IPS DF 6.9 (cell line): ENCODE results near the gene LAMP5.

Source experiments
- DNase-seq: peaks from one replicate; pipeline ENCODE4 v3.0.0-alpha.2; 2013; ENCODE audit warnings: low read depth, low spot score
- H3K27ac ChIP-seq: one replicate; pipeline ENCODE4 v1.5.1; 2013; ENCODE audit warnings: low read length, control low read depth
- H3K27me3 ChIP-seq: 2 replicates; pipeline ENCODE4 v1.6.1; 2013; ENCODE audit warnings: mild to moderate bottlenecking, low read length; ENCODE audit not compliant: control insufficient read depth, insufficient read depth
- H3K36me3 ChIP-seq: 2 replicates; pipeline ENCODE4 v1.6.1; 2013; ENCODE audit warnings: low read length; ENCODE audit not compliant: control insufficient read depth, insufficient read depth
- H3K4me1 ChIP-seq: 2 replicates; pipeline ENCODE4 v1.6.1; 2013; ENCODE audit warnings: low read length; ENCODE audit not compliant: control insufficient read depth, insufficient read depth
- H3K4me3 ChIP-seq: 2 replicates; pipeline ENCODE4 v1.5.1; 2013; ENCODE audit warnings: mild to moderate bottlenecking, low read length
- H3K9me3 ChIP-seq: 2 replicates; pipeline ENCODE4 v1.6.1; 2013; ENCODE audit warnings: low read length, inconsistent platforms; ENCODE audit not compliant: control insufficient read depth, insufficient read depth
- WGBS: extraction: QIAGEN DNeasy Blood & Tissue Kit; methylation state at CpG from one replicate; pipeline ENCODE4 v1.1.7; 2013; ENCODE audit warnings: mixed read lengths, missing lambda C conversion rate; ENCODE audit not compliant: insufficient read length, insufficient coverage; 5-methylcytosine and 5-hydroxymethylcytosine counted together

Gene LAMP5

GRCh38 chr20:9566977-9567376, 52.6 kb downstream of the LAMP5 start:
- no peaks in the 10 kb centered on the region for H3K9me3 ChIP-seq
- no peak overlapping the region for H3K27ac ChIP-seq
- no peak for DNase-seq
- no peaks in the 10 kb centered on the region; the same call in 1 of the 2 replicates for H3K27me3 ChIP-seq
- WGBS: no CpG with 5 or more reads among the region's 1 CpG
- H3K36me3 ChIP-seq: no peaks in the 10 kb centered on the region
- no peak overlapping the region for H3K4me3 ChIP-seq
- H3K4me1 ChIP-seq: no peaks in the 10 kb centered on the region; the same call in 1 of the 2 replicates

DNA sequence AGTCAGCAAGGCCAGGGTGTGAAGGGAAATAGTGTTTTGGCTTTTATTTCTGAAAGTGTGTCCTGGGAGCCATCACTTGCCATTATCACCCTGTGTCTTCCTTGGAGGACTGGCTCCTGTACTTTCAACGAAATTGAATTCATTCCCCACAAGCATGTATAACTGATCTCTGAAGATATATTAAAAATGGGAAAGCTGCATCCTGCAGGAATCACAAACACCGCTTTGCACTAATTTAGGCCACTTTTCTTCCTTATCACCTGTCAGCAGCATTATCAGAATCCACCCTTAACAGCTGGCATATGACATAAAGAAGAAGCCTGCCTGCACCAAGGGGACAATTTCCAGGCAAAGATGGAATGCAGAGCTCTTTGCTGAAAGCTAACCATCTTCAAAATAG, 56.2 kb downstream of the LAMP5 start:
- no peaks in the 10 kb centered on the region for H3K36me3 ChIP-seq
- H3K27me3 ChIP-seq: peaks cover 9% of the 10 kb centered on the region
- no peaks in the 10 kb centered on the region for H3K9me3 ChIP-seq
- no peak for DNase-seq
- no CpG with 5 or more reads among the region's 2 CpGs for WGBS
- no peak overlapping the region for H3K27ac ChIP-seq
- peaks cover 8% of the 10 kb centered on the region for H3K4me1 ChIP-seq
- no peak overlapping the region for H3K4me3 ChIP-seq

GRCh38 chr20:9571783-9572182, 57.4 kb downstream of the LAMP5 start:
- no peak overlapping the region for H3K4me3 ChIP-seq
- H3K9me3 ChIP-seq: no peaks in the 10 kb centered on the region
- peaks cover 9% of the 10 kb centered on the region for H3K27me3 ChIP-seq
- peaks cover 11% of the 10 kb centered on the region for H3K4me1 ChIP-seq
- WGBS: no CpG with 5 or more reads among the region's 3 CpGs
- H3K27ac ChIP-seq: no peak overlapping the region
- no peaks in the 10 kb centered on the region for H3K36me3 ChIP-seq
- no peak for DNase-seq

GRCh38 chr20:9572670-9573069, 58.3 kb downstream of the LAMP5 start:
- Histone ChIP-seq H3K4me3 (no peak overlapping the region), H3K27me3 (peaks cover 9% of the 10 kb centered on the region), H3K9me3 (no peaks in the 10 kb centered on the region), H3K4me1 (peaks cover 11% of the 10 kb centered on the region), H3K27ac (no peak overlapping the region), H3K36me3 (no peaks in the 10 kb centered on the region)
- no CpG with 5 or more reads among the region's 2 CpGs for WGBS
- DNase-seq: peak; percentile 81

GRCh38 chr20:9573335-9574151, 59.2 kb downstream of the LAMP5 start:
- Histone ChIP-seq H3K27me3 (peaks cover 9% of the 10 kb centered on the region), H3K36me3 (no peaks in the 10 kb centered on the region), H3K4me3 (no peak overlapping the region), H3K27ac (no peak overlapping the region), H3K4me1 (peaks cover 11% of the 10 kb centered on the region), H3K9me3 (no peaks in the 10 kb centered on the region)
- no peak for DNase-seq
- WGBS: no CpG with 5 or more reads among the region's 13 CpGs

DNA sequence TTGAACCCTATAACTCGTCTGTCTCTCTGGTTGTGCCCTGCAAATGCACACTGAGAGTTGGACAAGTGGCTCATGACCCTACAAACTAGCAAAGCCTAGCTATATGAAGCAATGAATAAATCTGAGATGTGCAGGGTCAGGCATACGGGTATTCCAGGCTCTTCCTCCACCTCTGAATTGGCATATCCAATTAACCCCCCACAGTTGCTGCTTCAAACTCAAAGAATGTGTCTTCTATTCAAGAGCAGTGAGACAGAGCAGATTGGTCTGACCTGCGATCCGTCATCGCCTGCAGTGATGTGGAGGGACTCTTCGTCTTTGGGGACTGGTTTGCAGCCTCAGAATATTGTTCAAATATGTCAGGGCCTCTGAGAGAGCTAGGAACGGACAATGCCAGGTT, 59.8 kb downstream of the LAMP5 start:
- H3K9me3 ChIP-seq: no peaks in the 10 kb centered on the region
- DNase-seq: no peak
- WGBS: no CpG with 5 or more reads among the region's 7 CpGs
- H3K36me3 ChIP-seq: no peaks in the 10 kb centered on the region
- H3K27ac ChIP-seq: no peak overlapping the region
- H3K4me1 ChIP-seq: peaks cover 11% of the 10 kb centered on the region
- H3K27me3 ChIP-seq: peaks cover 9% of the 10 kb centered on the region
- no peak overlapping the region for H3K4me3 ChIP-seq

- DNase-seq: no peak
- Histone ChIP-seq H3K9me3 (no peaks in the 10 kb centered on the region), H3K27me3 (peaks cover 9% of the 10 kb centered on the region), H3K36me3 (no peaks in the 10 kb centered on the region), H3K4me1 (peaks cover 11% of the 10 kb centered on the region), H3K27ac (no peak overlapping the region), H3K4me3 (no peak overlapping the region)
- no CpG with 5 or more reads among the region's 3 CpGs for WGBS
Observed at GRCh38 chr20:9574776-9575175, 60.4 kb downstream of the LAMP5 start.

DNA sequence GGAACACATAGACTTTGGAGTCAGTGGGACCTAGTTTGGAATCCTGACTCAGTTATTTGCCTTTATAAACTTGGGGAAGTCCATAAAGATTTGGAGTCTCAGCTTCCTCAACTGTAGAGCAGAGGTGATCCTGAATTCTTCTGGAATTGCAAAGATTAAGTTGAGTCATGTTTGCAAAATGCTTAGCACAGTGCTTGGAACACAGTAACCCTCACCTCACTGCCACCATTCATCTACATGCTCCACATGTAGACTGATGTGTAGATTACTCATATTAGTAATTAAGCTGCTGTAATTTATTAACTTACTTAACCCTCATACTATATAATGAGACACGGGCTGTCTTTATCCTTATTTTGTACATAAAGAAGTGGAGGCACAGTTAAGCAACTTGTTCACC, 61.4 kb downstream of the LAMP5 start:
- Histone ChIP-seq H3K9me3 (no peaks in the 10 kb centered on the region), H3K4me1 (peaks cover 11% of the 10 kb centered on the region), H3K27me3 (peaks cover 9% of the 10 kb centered on the region), H3K4me3 (no peak overlapping the region), H3K36me3 (no peaks in the 10 kb centered on the region), H3K27ac (no peak overlapping the region)
- DNase-seq: no peak
- no CpG with 5 or more reads among the region's 1 CpG for WGBS

GRCh38 chr20:9576695-9577094, 62.3 kb downstream of the LAMP5 start:
- no peak overlapping the region for H3K27ac ChIP-seq
- H3K4me3 ChIP-seq: no peak overlapping the region
- no peaks in the 10 kb centered on the region for H3K9me3 ChIP-seq
- peaks cover 11% of the 10 kb centered on the region for H3K4me1 ChIP-seq
- H3K36me3 ChIP-seq: no peaks in the 10 kb centered on the region
- no CpG with 5 or more reads among the region's 4 CpGs for WGBS
- H3K27me3 ChIP-seq: peaks cover 9% of the 10 kb centered on the region
- DNase-seq: no peak

DNA sequence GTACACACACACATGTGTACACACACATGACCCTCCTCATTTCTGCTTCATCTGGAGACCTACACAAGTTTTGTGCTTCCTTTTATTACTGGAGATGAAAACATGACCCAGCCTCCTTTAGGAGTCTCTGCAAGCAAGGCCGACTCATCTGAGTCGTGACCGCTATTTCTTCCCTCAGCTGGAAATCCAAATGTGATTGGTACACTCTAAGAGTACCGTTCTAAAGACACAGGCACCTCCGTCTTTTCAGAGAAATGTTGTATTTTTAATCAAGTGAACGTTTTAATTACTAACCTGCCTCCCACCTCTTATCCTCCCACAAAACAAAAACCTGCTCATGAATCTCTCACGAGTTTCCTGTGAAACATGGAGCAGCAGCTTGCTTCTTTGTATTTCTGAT, 63.0 kb downstream of the LAMP5 start:
- DNase-seq: no peak
- peaks cover 9% of the 10 kb centered on the region for H3K27me3 ChIP-seq
- H3K36me3 ChIP-seq: no peaks in the 10 kb centered on the region
- no CpG with 5 or more reads among the region's 7 CpGs for WGBS
- H3K4me1 ChIP-seq: peaks cover 11% of the 10 kb centered on the region
- no peaks in the 10 kb centered on the region for H3K9me3 ChIP-seq
- no peak overlapping the region for H3K4me3 ChIP-seq
- H3K27ac ChIP-seq: no peak overlapping the region

GRCh38 chr20:9578594-9578993, 64.2 kb downstream of the LAMP5 start:
- WGBS: no CpG with 5 or more reads among the region's 2 CpGs
- no peak overlapping the region for H3K4me3 ChIP-seq
- peaks cover 7% of the 10 kb centered on the region for H3K4me1 ChIP-seq
- H3K27me3 ChIP-seq: peaks cover 6% of the 10 kb centered on the region
- H3K9me3 ChIP-seq: no peaks in the 10 kb centered on the region
- H3K27ac ChIP-seq: no peak overlapping the region
- no peak for DNase-seq
- H3K36me3 ChIP-seq: no peaks in the 10 kb centered on the region
